GM12801 (cell line): ENCODE results near the gene PRR36.

Experiments used
- CTCF ChIP-seq: IDR thresholded peaks from one replicate; pipeline ENCODE4 v1.5.1; 2011; ENCODE audit warnings: control low read depth; ENCODE audit not compliant: insufficient read length; ENCODE audit errors: extremely low read depth

PRR36 gene

GRCh38 chr19:7887408-7888144, 13.4 kb upstream of the PRR36 start:
- no peak for TF ChIP-seq CTCF

GRCh38 chr19:7885818-7886217, 11.6 kb upstream of the PRR36 start:
- TF ChIP-seq CTCF, result no peak

- TF ChIP-seq CTCF, result no peak
Measured at GRCh38 chr19:7883796-7884570, 9.8 kb upstream of the PRR36 start.

- no peak for TF ChIP-seq CTCF
Measured at GRCh38 chr19:7883105-7883504, 8.9 kb upstream of the PRR36 start.

GRCh38 chr19:7881910-7882309, 7.7 kb upstream of the PRR36 start:
- TF ChIP-seq CTCF, result no peak

GRCh38 chr19:7879836-7880235, 5.6 kb upstream of the PRR36 start:
- TF ChIP-seq CTCF, result no peak

- TF ChIP-seq CTCF, result no peak
Measured at GRCh38 chr19:7879111-7879807, 5.1 kb upstream of the PRR36 start.
